OCI-LY3 (cell line): ENCODE data around the gene MLXIPL.
A peak's percentile ranks its signal among the peaks of the same experiment; 100 is the strongest.
"Not testable (repeated sequence)": the region's sequence is repeated elsewhere in the genome, so short reads cannot be mapped to it uniquely, and the experiment has no call there.

ENCODE experiments used
- H2AFZ ChIP-seq: fragments of 200-600, 300-600 bp; shearing (Covaris generic); 2 replicates; pipeline ENCODE4 v1.6.0; 2014; ENCODE audit warnings: antibody characterized with exemption, low read depth, low read length
- H3K27ac ChIP-seq: fragments of 200-600, 300-600 bp; sonication (generic); 2 replicates; pipeline ENCODE4 v1.5.1; 2014; ENCODE audit warnings: mild to moderate bottlenecking, low read length, moderate library complexity, mixed read lengths
- H3K27me3 ChIP-seq: fragments of 200-600, 300-600 bp; sonication (generic); 2 replicates; pipeline ENCODE4 v1.6.1; 2014; ENCODE audit warnings: low read depth, low read length, mixed read lengths
- H3K36me3 ChIP-seq: fragments of 200-600, 300-600 bp; sonication (generic); replicated peaks from 2 replicates; pipeline ENCODE3; 2014; ENCODE audit warnings: low read depth, low read length, mixed read lengths
- H3K4me1 ChIP-seq: fragments of 300-600, 200-600 bp; sonication (generic); 2 replicates; pipeline ENCODE4 v1.6.1; 2014; ENCODE audit warnings: low read length, mixed read lengths
- H3K4me2 ChIP-seq: fragments of 200-600, 300-600 bp; sonication (generic); 2 replicates; pipeline ENCODE4 v1.6.1; 2014; ENCODE audit warnings: low read length, mixed read lengths
- H3K4me3 ChIP-seq: fragments of 300-600, 200-600 bp; sonication (generic); 2 replicates; pipeline ENCODE4 v1.5.1; 2014; ENCODE audit warnings: antibody characterized with exemption, mild to moderate bottlenecking, low read length, moderate library complexity
- H3K79me2 ChIP-seq: fragments of 300-600, 200-600 bp; shearing (Covaris generic); 2 replicates; pipeline ENCODE4 v1.6.1; 2014; ENCODE audit warnings: mild to moderate bottlenecking, low read length, mixed read lengths
- H3K9ac ChIP-seq: fragments of 300-600, 200-600 bp; shearing (Covaris generic); 2 replicates; pipeline ENCODE4 v1.6.0; 2014; ENCODE audit warnings: mild to moderate bottlenecking, low read length, moderate library complexity
- H3K9me3 ChIP-seq: fragments of 200-600, 300-600 bp; shearing (Covaris generic); 2 replicates; pipeline ENCODE4 v1.6.1; 2014; ENCODE audit warnings: low read length, mixed read lengths; ENCODE audit not compliant: insufficient read depth
- H4K20me1 ChIP-seq: fragments of 200-600, 300-600 bp; sonication (generic); 2 replicates; pipeline ENCODE4 v1.6.1; 2016; ENCODE audit warnings: low read length, mixed read lengths; ENCODE audit not compliant: insufficient read depth
- EZH2phosphoT487 ChIP-seq: fragments of 200-600 bp; shearing (Covaris generic); IDR thresholded peaks from 2 replicates; pipeline ENCODE4 v1.6.1; 2018; ENCODE audit warnings: antibody characterized with exemption, mixed run types, low read depth
- TF ChIP-seq, protein P1 (sequence below): fragments of 200-600, 300-600 bp; sonication (generic); IDR thresholded peaks from 2 replicates; pipeline ENCODE4 v1.5.1; 2014; ENCODE audit warnings: antibody characterized with exemption, low read length, low read depth

The MLXIPL gene

GRCh38 chr7:73582664-73583202 is 41.6 kb downstream of the MLXIPL start:
- Histone ChIP-seq H4K20me1 (no peaks in the 10 kb centered on the region), H3K27me3 (no peaks in the 10 kb centered on the region), H3K27ac (no peak overlapping the region), H3K9me3 (no peaks in the 10 kb centered on the region), H3K4me3 (no peak overlapping the region), H3K4me1 (peaks cover 12% of the 10 kb centered on the region), H3K4me2 (no peak overlapping the region), H2AFZ (no peak overlapping the region), H3K9ac (no peak overlapping the region), H3K79me2 (peaks cover 7% of the 10 kb centered on the region), H3K36me3 (no peaks in the 10 kb centered on the region)
- TF ChIP-seq, protein P1, sequence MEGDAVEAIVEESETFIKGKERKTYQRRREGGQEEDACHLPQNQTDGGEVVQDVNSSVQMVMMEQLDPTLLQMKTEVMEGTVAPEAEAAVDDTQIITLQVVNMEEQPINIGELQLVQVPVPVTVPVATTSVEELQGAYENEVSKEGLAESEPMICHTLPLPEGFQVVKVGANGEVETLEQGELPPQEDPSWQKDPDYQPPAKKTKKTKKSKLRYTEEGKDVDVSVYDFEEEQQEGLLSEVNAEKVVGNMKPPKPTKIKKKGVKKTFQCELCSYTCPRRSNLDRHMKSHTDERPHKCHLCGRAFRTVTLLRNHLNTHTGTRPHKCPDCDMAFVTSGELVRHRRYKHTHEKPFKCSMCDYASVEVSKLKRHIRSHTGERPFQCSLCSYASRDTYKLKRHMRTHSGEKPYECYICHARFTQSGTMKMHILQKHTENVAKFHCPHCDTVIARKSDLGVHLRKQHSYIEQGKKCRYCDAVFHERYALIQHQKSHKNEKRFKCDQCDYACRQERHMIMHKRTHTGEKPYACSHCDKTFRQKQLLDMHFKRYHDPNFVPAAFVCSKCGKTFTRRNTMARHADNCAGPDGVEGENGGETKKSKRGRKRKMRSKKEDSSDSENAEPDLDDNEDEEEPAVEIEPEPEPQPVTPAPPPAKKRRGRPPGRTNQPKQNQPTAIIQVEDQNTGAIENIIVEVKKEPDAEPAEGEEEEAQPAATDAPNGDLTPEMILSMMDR, result no peak
- TF ChIP-seq EZH2phosphoT487, result no peak

DNA sequence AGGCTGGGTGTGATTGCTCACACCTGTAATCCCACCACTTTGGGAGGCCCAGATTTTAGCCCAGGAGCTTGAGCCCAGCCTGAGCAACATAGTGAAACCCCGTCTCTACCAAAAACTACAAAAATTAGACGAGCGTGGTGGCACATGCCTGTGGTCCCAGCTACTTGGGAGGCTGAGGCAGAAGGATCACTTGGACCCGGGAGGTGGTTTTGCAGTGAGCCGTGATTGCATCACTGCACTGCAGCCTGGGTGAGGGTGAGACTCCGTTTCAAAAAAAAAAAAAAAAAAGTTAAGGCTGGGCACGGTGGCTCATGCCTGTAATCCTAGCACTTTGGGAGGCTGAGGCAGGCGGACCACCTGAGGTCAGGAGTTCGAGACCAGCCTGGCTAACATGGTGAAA is 43.3 kb downstream of the MLXIPL start:
- H3K79me2 ChIP-seq, result peaks cover 24% of the 10 kb centered on the region
- H3K27ac ChIP-seq, H3K9me3 ChIP-seq, H3K36me3 ChIP-seq, H3K27me3 ChIP-seq, H3K4me3 ChIP-seq, H4K20me1 ChIP-seq, H2AFZ ChIP-seq, H3K9ac ChIP-seq, H3K4me2 ChIP-seq: not testable (repeated sequence)
- H3K4me1 ChIP-seq, result peaks cover 20% of the 10 kb centered on the region

GRCh38 chr7:73578342-73579128 is 45.8 kb downstream of the MLXIPL start, which contains the start of gene TBL2:
TBL2 (minus strand) TSS chr7:73578579; CDS start chr7:73578549, 30 bp downstream.
- peak within 1 kb of the TSS; percentile 90 for H2AFZ ChIP-seq
- peak within 1 kb of the TSS; percentile 73 for H3K27ac ChIP-seq
- H3K36me3 ChIP-seq, result peaks cover 16% of the 10 kb centered on the region
- no peak for TF ChIP-seq EZH2phosphoT487
- TF ChIP-seq, protein P1, result peak; percentile 10; the same call in 1 of the 2 replicates
- peak within 1 kb of the TSS; percentile 94 for H3K4me2 ChIP-seq
- H3K4me1 ChIP-seq, result peaks cover 20% of the 10 kb centered on the region
- peaks cover 15% of the 10 kb centered on the region; the same call in 1 of the 2 replicates for H4K20me1 ChIP-seq
- H3K9me3 ChIP-seq, result no peaks in the 10 kb centered on the region
- peak within 1 kb of the TSS; percentile 88 for H3K9ac ChIP-seq
- peaks cover 40% of the 10 kb centered on the region for H3K79me2 ChIP-seq
- H3K27me3 ChIP-seq, result no peaks in the 10 kb centered on the region
- H3K4me3 ChIP-seq, result peak within 1 kb of the TSS; percentile 86

DNA sequence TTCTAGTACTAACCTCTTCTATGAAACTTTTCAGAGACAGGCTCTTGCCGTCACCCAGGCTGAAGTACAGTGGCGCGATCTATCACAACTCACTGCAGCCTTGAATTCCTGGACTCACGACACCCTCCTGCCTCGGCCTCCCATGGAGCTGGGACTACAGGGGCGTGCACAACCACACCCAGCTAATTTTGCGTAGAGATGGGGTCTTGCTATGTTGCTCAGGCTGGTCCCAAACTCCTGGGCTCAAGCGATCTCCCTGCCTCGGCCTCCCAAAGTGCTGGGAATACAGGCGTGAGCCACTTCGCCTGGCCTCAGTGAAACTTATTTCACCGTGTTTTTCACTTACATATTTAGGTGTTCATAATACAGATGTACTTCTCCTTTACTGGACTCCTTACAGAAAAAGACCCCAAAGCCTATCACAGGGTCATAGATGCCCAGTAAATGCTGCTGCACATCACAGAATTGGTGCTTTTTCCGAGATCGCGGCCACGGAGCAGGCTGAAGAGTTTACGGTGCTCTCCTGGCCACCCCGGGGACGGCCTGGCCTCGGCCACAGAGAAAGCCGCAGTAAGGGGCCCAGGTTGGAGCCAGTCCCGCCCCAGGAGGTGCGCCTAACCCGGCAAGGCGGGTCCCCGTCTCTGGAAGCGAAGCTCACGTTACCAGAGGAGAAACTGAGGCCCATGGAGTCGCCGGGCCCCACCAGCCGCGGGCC is 46.5 kb downstream of the MLXIPL start:
- Histone ChIP-seq H3K4me1 (peaks cover 20% of the 10 kb centered on the region), H3K79me2 (peaks cover 40% of the 10 kb centered on the region), H3K4me2 (peak overlapping the region; percentile 77), H2AFZ (no peak overlapping the region; the same call in 1 of the 2 replicates), H3K27ac (peak overlapping the region; percentile 73), H3K9me3 (no peaks in the 10 kb centered on the region), H3K9ac (peak overlapping the region; percentile 88), H3K36me3 (peaks cover 23% of the 10 kb centered on the region), H4K20me1 (peaks cover 15% of the 10 kb centered on the region; the same call in 1 of the 2 replicates), H3K4me3 (peak overlapping the region; percentile 86), H3K27me3 (no peaks in the 10 kb centered on the region)
- TF ChIP-seq, protein P1, result no peak
- TF ChIP-seq EZH2phosphoT487, result no peak
